Subcutaneous adipose tissue (tissue), 4 donors: ENCODE data around the gene NFE2L3. TPM values are rescaled to one million over a fixed set of nuclear protein-coding genes. Genes with fewer than 3 reads are reported as not detected.

ENCODE experiments used
- total RNA-seq, 4 donors: library from RNA; depleted of rRNA; stranded (reverse); fragments of >200 nt; gene quantifications; one replicate each; pipeline ENCODE4 v1.1.0, GENCODE V29; 2016
- TF ChIP-seq, protein P1 (sequence below): fragments of 450-650 bp; IDR thresholded peaks from one replicate; pipeline ENCODE4 v1.5.1; 2016; ENCODE audit warnings: low read depth, mild to moderate bottlenecking, control low read depth, antibody characterized with exemption, moderate library complexity

NFE2L3 gene
- total RNA-seq, 4 donors from 2014 or later, result 6.6 to 11.1 (median 8.6) TPM

DNA sequence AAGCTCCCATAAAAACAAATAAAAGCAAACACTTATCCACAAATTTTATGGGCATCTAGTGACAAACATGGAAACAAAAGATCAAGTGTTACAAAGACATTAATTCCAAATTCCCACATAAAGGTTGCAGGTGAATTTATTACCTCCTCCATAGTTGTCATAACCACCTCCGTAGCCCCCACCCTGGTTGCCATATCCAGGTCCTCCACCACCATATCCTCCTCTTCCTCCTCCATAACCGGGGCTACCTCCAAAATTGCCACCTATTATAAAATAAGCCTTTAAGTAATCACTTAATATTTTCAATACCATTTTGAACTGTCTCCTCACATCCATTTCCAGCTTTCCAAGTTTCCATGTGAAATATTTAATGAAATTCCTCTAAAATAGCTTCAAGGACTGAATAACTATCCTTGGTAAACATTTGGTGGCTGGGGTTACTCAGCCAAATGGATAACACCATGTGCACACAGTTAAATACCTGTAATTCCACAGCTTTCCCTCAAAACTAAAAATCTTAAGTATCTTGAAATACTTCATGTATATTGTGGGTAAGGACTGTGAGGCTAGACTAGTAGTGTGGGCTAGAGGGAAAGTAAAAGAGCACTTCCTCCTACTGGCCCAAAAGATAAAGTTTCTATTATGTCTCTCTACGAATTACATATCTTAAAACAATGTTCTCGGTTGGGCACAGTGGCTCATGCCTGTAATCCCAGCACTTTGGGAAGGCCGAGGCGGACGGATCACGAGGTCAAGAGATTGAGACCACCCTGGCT is 41.6 kb downstream of the NFE2L3 start:
- TF ChIP-seq, protein P1, sequence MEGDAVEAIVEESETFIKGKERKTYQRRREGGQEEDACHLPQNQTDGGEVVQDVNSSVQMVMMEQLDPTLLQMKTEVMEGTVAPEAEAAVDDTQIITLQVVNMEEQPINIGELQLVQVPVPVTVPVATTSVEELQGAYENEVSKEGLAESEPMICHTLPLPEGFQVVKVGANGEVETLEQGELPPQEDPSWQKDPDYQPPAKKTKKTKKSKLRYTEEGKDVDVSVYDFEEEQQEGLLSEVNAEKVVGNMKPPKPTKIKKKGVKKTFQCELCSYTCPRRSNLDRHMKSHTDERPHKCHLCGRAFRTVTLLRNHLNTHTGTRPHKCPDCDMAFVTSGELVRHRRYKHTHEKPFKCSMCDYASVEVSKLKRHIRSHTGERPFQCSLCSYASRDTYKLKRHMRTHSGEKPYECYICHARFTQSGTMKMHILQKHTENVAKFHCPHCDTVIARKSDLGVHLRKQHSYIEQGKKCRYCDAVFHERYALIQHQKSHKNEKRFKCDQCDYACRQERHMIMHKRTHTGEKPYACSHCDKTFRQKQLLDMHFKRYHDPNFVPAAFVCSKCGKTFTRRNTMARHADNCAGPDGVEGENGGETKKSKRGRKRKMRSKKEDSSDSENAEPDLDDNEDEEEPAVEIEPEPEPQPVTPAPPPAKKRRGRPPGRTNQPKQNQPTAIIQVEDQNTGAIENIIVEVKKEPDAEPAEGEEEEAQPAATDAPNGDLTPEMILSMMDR, result no peak

DNA sequence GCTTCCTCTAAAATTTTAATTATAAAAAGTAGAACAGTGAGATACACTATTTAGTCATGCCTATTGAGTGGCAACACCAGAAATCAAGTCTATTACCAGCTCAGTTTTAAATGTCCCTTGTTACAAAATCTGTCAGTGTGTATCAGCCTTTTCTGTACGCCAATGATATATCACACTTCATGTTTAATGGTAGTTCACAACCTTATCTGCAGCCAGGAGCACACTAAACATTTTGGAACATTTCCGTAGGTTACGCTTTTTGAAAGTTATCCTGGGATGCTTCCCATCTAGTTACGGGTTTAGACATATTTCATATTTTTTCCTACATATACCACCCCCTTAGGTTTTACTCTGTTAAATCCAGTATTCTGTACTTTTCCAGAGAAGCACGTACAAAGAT is 43.2 kb downstream of the NFE2L3 start:
- TF ChIP-seq, protein P1, result no peak

DNA sequence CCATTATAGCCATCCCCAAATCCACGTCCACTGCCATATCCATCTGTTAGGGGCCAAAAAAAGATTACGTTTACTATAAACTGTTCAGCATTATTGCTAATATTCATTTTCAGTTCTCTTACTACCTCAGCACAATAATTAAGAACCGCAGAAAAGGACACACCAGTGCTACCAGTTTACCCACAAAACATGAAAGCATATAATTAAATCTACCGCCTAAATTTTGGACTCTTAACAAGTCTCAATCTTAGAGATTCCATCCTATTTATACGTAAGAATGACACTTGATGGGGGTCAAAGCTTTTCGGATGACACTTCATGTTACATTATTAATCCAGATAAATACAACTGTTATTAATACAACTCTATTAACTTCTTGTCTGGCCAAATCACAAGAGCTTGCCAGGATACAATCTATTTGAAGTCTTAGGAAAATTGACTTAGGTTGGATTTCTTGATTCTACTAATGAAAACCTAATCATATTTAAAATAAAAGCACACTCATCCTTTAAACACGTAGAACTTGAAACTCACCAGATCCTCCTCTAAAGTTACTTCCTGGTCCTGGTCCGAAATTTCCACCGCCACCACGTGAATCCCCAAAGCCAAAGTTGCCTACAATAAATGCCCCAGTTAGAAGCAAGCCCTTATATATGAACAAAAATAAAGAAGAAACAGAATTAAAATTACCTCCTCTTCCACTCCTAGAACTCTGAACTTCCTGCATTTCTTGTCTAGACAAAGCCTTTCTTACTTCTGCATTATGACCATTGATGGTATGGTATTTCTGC is 44.1 kb downstream of the NFE2L3 start:
- TF ChIP-seq, protein P1, result no peak

- TF ChIP-seq, protein P1, result no peak
These were observed 45.4 kb downstream of the NFE2L3 start for GRCh38 chr7:26197153-26198115.

- TF ChIP-seq, protein P1, result no peak
These were observed 46.3 kb downstream of the NFE2L3 start for GRCh38 chr7:26198133-26198780.

- TF ChIP-seq, protein P1, result no peak
These were observed 46.8 kb downstream of the NFE2L3 start for GRCh38 chr7:26198781-26199169.
